Small intestine (tissue), 7 donors: Measurements from ENCODE around the gene C16orf90. TPM values are rescaled to one million over a fixed set of nuclear protein-coding genes. Genes with fewer than 3 reads are reported as not detected.
"Not testable (repeated sequence)": the region's sequence is repeated elsewhere in the genome, so short reads cannot be mapped to it uniquely, and the experiment has no call there.

Experiments used
- DNase-seq, 2 donors: peaks; one replicate each; pipeline versions ENCODE4 v3.0.0 to v3.0.0-alpha.2; 2013
- FAIRE-seq: peaks from 2 replicates; lab custom pipeline; 2012; peaks lifted over from hg19 to GRCh38; lab: Jason Lieb, UNC
- H3K27ac ChIP-seq, 3 donors: one replicate each; pipeline ENCODE4 v1.5.1; 2013; ENCODE audit warnings: low read length in 2 of 3, mild to moderate bottlenecking in 2 of 3, control low read depth in 1 of 3, inconsistent platforms in 1 of 3, low read depth in 1 of 3, moderate library complexity in 1 of 3
- H3K27me3 ChIP-seq, 3 donors: one replicate each; pipeline ENCODE4 v1.6.1; 2013; ENCODE audit warnings: low read length in 3 of 3, inconsistent platforms in 1 of 3; ENCODE audit not compliant: control insufficient read depth in 3 of 3, insufficient read depth in 3 of 3
- H3K36me3 ChIP-seq, 3 donors: one replicate each; pipeline ENCODE4 v1.6.1; 2013; ENCODE audit warnings: low read length in 3 of 3, inconsistent platforms in 1 of 3, low read depth in 1 of 3, mild to moderate bottlenecking in 1 of 3, moderate library complexity in 1 of 3; ENCODE audit not compliant: control insufficient read depth in 3 of 3, insufficient read depth in 2 of 3
- H3K4me1 ChIP-seq, 3 donors: one replicate each; pipeline ENCODE4 v1.6.1; 2013; ENCODE audit warnings: low read length in 2 of 3, inconsistent platforms in 1 of 3, low read depth in 1 of 3, mild to moderate bottlenecking in 1 of 3, moderate library complexity in 1 of 3; ENCODE audit not compliant: control insufficient read depth in 3 of 3, insufficient read depth in 2 of 3
- H3K4me3 ChIP-seq, 3 donors: one replicate each; pipeline ENCODE4 v1.5.1; 2013; ENCODE audit warnings: low read length in 3 of 3, control low read depth in 1 of 3, inconsistent platforms in 1 of 3, low read depth in 1 of 3, mild to moderate bottlenecking in 1 of 3, moderate library complexity in 1 of 3
- H3K9me3 ChIP-seq, 2 donors: one replicate each; pipeline ENCODE4 v1.6.1; 2013; ENCODE audit warnings: low read depth in 1 of 2, low read length in 1 of 2; ENCODE audit not compliant: control insufficient read depth in 2 of 2, insufficient read depth in 1 of 2
- WGBS, 3 donors: extraction: QIAGEN DNeasy Blood & Tissue Kit; methylation state at CpG; one replicate each; pipeline ENCODE4 v1.1.7; 2013; 5-methylcytosine and 5-hydroxymethylcytosine counted together
- polyA plus RNA-seq, 4 donors: library from polyadenylated mRNA; stranded (reverse) in 3 of 4; unstranded in 1 of 4; fragments of 200-250 nt in 3 of 4; fragments of 120-200 nt in 1 of 4; gene quantifications; one replicate each; pipeline versions ENCODE4 v1.2.1 to v1.2.3, GENCODE V29; 2013
- donor health status: healthy with polysubstance abuse.
- donor health status: control.
- donor health status: control.
- donor health status: Bipolar disorder and iron deficiency.
- donor health status: healthy.

C16orf90 gene
- polyA plus RNA-seq, 4 donors: 0.09 TPM; not detected in 3

GRCh38 chr16:3530371-3530914 lies 35.2 kb upstream of the C16orf90 start:
- peaks cover 4 to 82% (median 11%) of the 10 kb centered on the region in 3 donors for H3K36me3 ChIP-seq
- H3K4me1 ChIP-seq: no peaks in the 10 kb centered on the region
- DNase-seq (no peak), FAIRE-seq (no peak)
- WGBS, 3 donors: 95 to 98% (median 98%) methylated on average over 12 of the region's 12 CpGs
- H3K4me3 ChIP-seq: no peak overlapping the region
- H3K27ac ChIP-seq: no peak overlapping the region
- H3K27me3 ChIP-seq: no peaks in the 10 kb centered on the region
- H3K9me3 ChIP-seq: peaks cover 0 to 12% of the 10 kb centered on the region in 2 donors

GRCh38 chr16:3529175-3529574 lies 33.9 kb upstream of the C16orf90 start:
- no peak overlapping the region for H3K27ac ChIP-seq
- FAIRE-seq: no peak

GRCh38 chr16:3528406-3528805 lies 33.1 kb upstream of the C16orf90 start:
- no peak overlapping the region for H3K27ac ChIP-seq
- no peaks in the 10 kb centered on the region for H3K27me3 ChIP-seq
- no peak overlapping the region for H3K4me3 ChIP-seq
- FAIRE-seq: no peak
- no peaks in the 10 kb centered on the region for H3K4me1 ChIP-seq
- peaks cover 0 to 12% of the 10 kb centered on the region in 2 donors for H3K9me3 ChIP-seq
- H3K36me3 ChIP-seq: peaks cover 4 to 76% (median 14%) of the 10 kb centered on the region in 3 donors
- WGBS, 3 donors: 91 to 98% (median 96%) methylated on average over 2 of the region's 2 CpGs
- no peak for DNase-seq

More at GRCh38 chr16:3529175-3529574, 33.9 kb upstream of the C16orf90 start:
- no peaks in the 10 kb centered on the region for H3K4me1 ChIP-seq
- no peak for DNase-seq
- H3K4me3 ChIP-seq: no peak overlapping the region
- H3K27me3 ChIP-seq: no peaks in the 10 kb centered on the region
- H3K9me3 ChIP-seq: peaks cover 0 to 12% of the 10 kb centered on the region in 2 donors
- H3K36me3 ChIP-seq: peaks cover 4 to 76% (median 11%) of the 10 kb centered on the region in 3 donors

GRCh38 chr16:3527216-3527829 lies 32.0 kb upstream of the C16orf90 start:
- not testable (repeated sequence) for FAIRE-seq, H3K27ac ChIP-seq, H3K27me3 ChIP-seq, H3K4me3 ChIP-seq, H3K4me1 ChIP-seq
- peak; percentile 17 to 45 for DNase-seq
- WGBS, 3 donors: 71 to 91% (median 77%) methylated on average over 11 to 12 of the region's 12 CpGs
- Histone ChIP-seq H3K36me3 (peaks cover 2 to 70% (median 14%) of the 10 kb centered on the region in 3 donors), H3K9me3 (peaks cover 0 to 12% of the 10 kb centered on the region in 2 donors)

GRCh38 chr16:3525951-3526350 lies 30.7 kb upstream of the C16orf90 start:
- DNase-seq (no peak), FAIRE-seq (no peak)
- Histone ChIP-seq H3K27me3 (no peaks in the 10 kb centered on the region), H3K9me3 (peaks cover 0 to 12% of the 10 kb centered on the region in 2 donors), H3K4me3 (no peak overlapping the region), H3K27ac (no peak overlapping the region), H3K36me3 (peaks cover 2 to 68% (median 10%) of the 10 kb centered on the region in 3 donors), H3K4me1 (no peaks in the 10 kb centered on the region)
- 93 to 95% (median 95%) methylated on average over 5 of the region's 5 CpGs for WGBS, 3 donors

GRCh38 chr16:3523281-3523680 lies 28.0 kb upstream of the C16orf90 start:
- H3K36me3 ChIP-seq: peaks cover 5 to 71% (median 6%) of the 10 kb centered on the region in 3 donors
- peaks cover 0 to 10% of the 10 kb centered on the region in 2 donors for H3K9me3 ChIP-seq
- 95 to 98% (median 96%) methylated on average over 3 of the region's 3 CpGs for WGBS, 3 donors
- no peak for FAIRE-seq
- no peaks in the 10 kb centered on the region for H3K27me3 ChIP-seq
- DNase-seq: no peak
- no peak overlapping the region for H3K27ac ChIP-seq
- H3K4me3 ChIP-seq: no peak overlapping the region
- H3K4me1 ChIP-seq: no peaks in the 10 kb centered on the region

- WGBS, 3 donors: 82 to 91% (median 89%) methylated on average over 8 of the region's 8 CpGs
- H3K4me3 ChIP-seq: no peak overlapping the region
- H3K9me3 ChIP-seq: no peaks in the 10 kb centered on the region
- no peaks in the 10 kb centered on the region for H3K4me1 ChIP-seq
- H3K36me3 ChIP-seq: peaks cover 2 to 63% (median 7%) of the 10 kb centered on the region in 3 donors
- DNase-seq (no peak), FAIRE-seq (no peak)
- no peaks in the 10 kb centered on the region for H3K27me3 ChIP-seq
- H3K27ac ChIP-seq: peak overlapping the region in 1 of 3 donors; percentile 59
Measured at GRCh38 chr16:3520841-3521240, 25.6 kb upstream of the C16orf90 start.

- Histone ChIP-seq H3K27me3 (no peaks in the 10 kb centered on the region), H3K27ac (peak overlapping the region in 1 of 3 donors; percentile 59), H3K9me3 (no peaks in the 10 kb centered on the region), H3K36me3 (peaks cover 2 to 59% (median 7%) of the 10 kb centered on the region in 3 donors), H3K4me3 (no peak overlapping the region), H3K4me1 (no peaks in the 10 kb centered on the region)
- FAIRE-seq (no peak), DNase-seq (no peak)
- 80 to 92% (median 90%) methylated on average over 4 of the region's 4 CpGs for WGBS, 3 donors
Measured at GRCh38 chr16:3520413-3520812, 25.1 kb upstream of the C16orf90 start.
